Esophagus mucosa (tissue), 1 donor: ENCODE data around the gene MAFF. TPM values are rescaled to one million over a fixed set of nuclear protein-coding genes. Genes with fewer than 3 reads are reported as not detected.

Experiments
- ATAC-seq: fragments of 200-7000 bp; cut with Tn5 transposase; one replicate; pipeline ENCODE4 v1.9.1; 2020
- total RNA-seq: library from RNA; stranded (reverse); gene quantifications from one replicate; pipeline ENCODE4 v1.2.4, GENCODE V29; 2023
- donor health status: DM: yes; HTN: yes; CAD: no.

Gene MAFF
- total RNA-seq, 1 donor from 2014 or later: 35.6 TPM

GRCh38 chr22:38204784-38205183, 3.0 kb downstream of the MAFF start:
- no peak for ATAC-seq

GRCh38 chr22:38205261-38206128, 3.7 kb downstream of the MAFF start:
- no peak for ATAC-seq

GRCh38 chr22:38207898-38208432, 6.2 kb downstream of the MAFF start:
- ATAC-seq: no peak

- ATAC-seq: no peak
Measured at GRCh38 chr22:38208551-38208968, 6.8 kb downstream of the MAFF start.

- ATAC-seq: no peak
Measured at GRCh38 chr22:38211556-38211955, 9.8 kb downstream of the MAFF start.

- no peak for ATAC-seq
Measured at GRCh38 chr22:38212442-38212841, 10.6 kb downstream of the MAFF start.

- no peak for ATAC-seq
Measured at GRCh38 chr22:38213319-38213989, 11.7 kb downstream of the MAFF start.

GRCh38 chr22:38213990-38214301, 12.2 kb downstream of the MAFF start:
- ATAC-seq: peak; percentile 2

GRCh38 chr22:38214302-38215056, 12.7 kb downstream of the MAFF start:
- peak; percentile 74 for ATAC-seq

- ATAC-seq: no peak
Measured at GRCh38 chr22:38215156-38216038, 13.6 kb downstream of the MAFF start.

GRCh38 chr22:38218661-38219622, 17.1 kb downstream of the MAFF start:
- peak; percentile 75 for ATAC-seq

- no peak for ATAC-seq
Measured at GRCh38 chr22:38219632-38220031, 17.8 kb downstream of the MAFF start.

GRCh38 chr22:38220163-38220562, 18.4 kb downstream of the MAFF start:
- no peak for ATAC-seq

GRCh38 chr22:38220653-38221386, 19.0 kb downstream of the MAFF start:
- no peak for ATAC-seq

- no peak for ATAC-seq
Measured at GRCh38 chr22:38221407-38221806, 19.6 kb downstream of the MAFF start.

GRCh38 chr22:38221908-38222796, 20.4 kb downstream of the MAFF start:
- ATAC-seq: no peak

- ATAC-seq: peak; percentile 12
Measured at GRCh38 chr22:38222797-38223119, 21.0 kb downstream of the MAFF start.

- no peak for ATAC-seq
Measured at GRCh38 chr22:38223289-38223960, 21.6 kb downstream of the MAFF start.
